IPS-11a (cell line): ENCODE measurements around the gene OLFM1.
"Not testable (repeated sequence)": the region's sequence is repeated elsewhere in the genome, so short reads cannot be mapped to it uniquely, and the experiment has no call there.

ENCODE experiments used
- H3K4me3 ChIP-seq: one replicate; pipeline ENCODE4 v1.5.1; 2013; ENCODE audit warnings: low read depth, low read length, control low read depth

OLFM1 gene

GRCh38 chr9:135147474-135147805 is 60.0 kb downstream of the OLFM1 start:
- H3K4me3 ChIP-seq: no peak overlapping the region

- H3K4me3 ChIP-seq: no peak overlapping the region
These were observed 60.5 kb downstream of the OLFM1 start for GRCh38 chr9:135147938-135148337.

- H3K4me3 ChIP-seq: no peak overlapping the region
These were observed 60.9 kb downstream of the OLFM1 start for GRCh38 chr9:135148386-135148785.

- not testable (repeated sequence) for H3K4me3 ChIP-seq
These were observed 62.4 kb downstream of the OLFM1 start for GRCh38 chr9:135149901-135150300.

- H3K4me3 ChIP-seq: no peak overlapping the region
These were observed 63.5 kb downstream of the OLFM1 start for GRCh38 chr9:135150981-135151380.

- H3K4me3 ChIP-seq: no peak overlapping the region
These were observed 64.5 kb downstream of the OLFM1 start for GRCh38 chr9:135151757-135152613.

- no peak overlapping the region for H3K4me3 ChIP-seq
These were observed 65.3 kb downstream of the OLFM1 start for GRCh38 chr9:135152614-135153334.

GRCh38 chr9:135154050-135154615 is 66.7 kb downstream of the OLFM1 start:
- H3K4me3 ChIP-seq: no peak overlapping the region

- H3K4me3 ChIP-seq: no peak overlapping the region
These were observed 67.9 kb downstream of the OLFM1 start for GRCh38 chr9:135155396-135155795.

GRCh38 chr9:135156525-135157510 is 69.3 kb downstream of the OLFM1 start:
- no peak overlapping the region for H3K4me3 ChIP-seq

- H3K4me3 ChIP-seq: no peak overlapping the region
These were observed 70.5 kb downstream of the OLFM1 start for GRCh38 chr9:135157856-135158563.

GRCh38 chr9:135158564-135158937 is 71.1 kb downstream of the OLFM1 start:
- no peak overlapping the region for H3K4me3 ChIP-seq

- H3K4me3 ChIP-seq: no peak overlapping the region
These were observed 72.3 kb downstream of the OLFM1 start for GRCh38 chr9:135159801-135160200.

- H3K4me3 ChIP-seq: no peak overlapping the region
These were observed 73.4 kb downstream of the OLFM1 start for GRCh38 chr9:135160862-135161261.

- H3K4me3 ChIP-seq: not testable (repeated sequence)
These were observed 75.1 kb downstream of the OLFM1 start for GRCh38 chr9:135162599-135162998.

GRCh38 chr9:135163023-135163780 is 75.7 kb downstream of the OLFM1 start:
- H3K4me3 ChIP-seq: no peak overlapping the region

- H3K4me3 ChIP-seq: no peak overlapping the region
These were observed 76.6 kb downstream of the OLFM1 start for GRCh38 chr9:135164036-135164435.

- H3K4me3 ChIP-seq: no peak overlapping the region
These were observed 77.7 kb downstream of the OLFM1 start for GRCh38 chr9:135165003-135165711.
